Endothelial cell (in vitro differentiated cells): ENCODE results near the gene C20orf141. TPM values are rescaled to one million over a fixed set of nuclear protein-coding genes. Genes with fewer than 3 reads are reported as not detected.
"Not testable (repeated sequence)": the region's sequence is repeated elsewhere in the genome, so short reads cannot be mapped to it uniquely, and the experiment has no call there.

Experiments used
- DNase-seq: peaks from one replicate; pipeline ENCODE4 v3.0.0; 2021; ENCODE audit warnings: low spot score
- H3K27ac Mint-ChIP-seq: one replicate; pipeline ENCODE4 v1.8.0; 2021; ENCODE audit warnings: mixed read lengths, inconsistent platforms; ENCODE audit not compliant: unreplicated experiment
- H3K27me3 Mint-ChIP-seq: one replicate; pipeline ENCODE4 v1.8.0; 2021; ENCODE audit warnings: mild to moderate bottlenecking, moderate library complexity, mixed read lengths, inconsistent platforms; ENCODE audit not compliant: unreplicated experiment
- H3K36me3 Mint-ChIP-seq: one replicate; pipeline ENCODE4 v1.8.0; 2021; ENCODE audit warnings: mild to moderate bottlenecking, low read depth, mixed read lengths, inconsistent platforms; ENCODE audit not compliant: unreplicated experiment
- H3K4me1 Mint-ChIP-seq: one replicate; pipeline ENCODE4 v1.8.0; 2021; ENCODE audit warnings: mild to moderate bottlenecking, mixed read lengths, inconsistent platforms; ENCODE audit not compliant: unreplicated experiment
- H3K4me3 Mint-ChIP-seq: one replicate; pipeline ENCODE4 v1.8.0; 2021; ENCODE audit warnings: mild to moderate bottlenecking, mixed read lengths, inconsistent platforms; ENCODE audit not compliant: unreplicated experiment
- H3K9me3 Mint-ChIP-seq: one replicate; pipeline ENCODE4 v1.8.0; 2021; ENCODE audit warnings: mixed read lengths, inconsistent platforms; ENCODE audit not compliant: unreplicated experiment
- CTCF ChIP-seq: fragments of 200-600 bp; sonication (generic); IDR thresholded peaks from one replicate; pipeline ENCODE4 v1.5.0; 2021; ENCODE audit warnings: antibody characterized with exemption; ENCODE audit not compliant: unreplicated experiment
- total RNA-seq: library from RNA; stranded (reverse); fragmentation: NEBNext Ultra II Directional; extraction: Animal tissue kit (Norgen Biotek cat#: 25700); gene quantifications from one replicate; pipeline ENCODE4 v1.2.1, GENCODE V29; 2021; ENCODE audit not compliant: unreplicated experiment

C20orf141 gene
- total RNA-seq, 1 donor from 2014 or later: not detected

DNA sequence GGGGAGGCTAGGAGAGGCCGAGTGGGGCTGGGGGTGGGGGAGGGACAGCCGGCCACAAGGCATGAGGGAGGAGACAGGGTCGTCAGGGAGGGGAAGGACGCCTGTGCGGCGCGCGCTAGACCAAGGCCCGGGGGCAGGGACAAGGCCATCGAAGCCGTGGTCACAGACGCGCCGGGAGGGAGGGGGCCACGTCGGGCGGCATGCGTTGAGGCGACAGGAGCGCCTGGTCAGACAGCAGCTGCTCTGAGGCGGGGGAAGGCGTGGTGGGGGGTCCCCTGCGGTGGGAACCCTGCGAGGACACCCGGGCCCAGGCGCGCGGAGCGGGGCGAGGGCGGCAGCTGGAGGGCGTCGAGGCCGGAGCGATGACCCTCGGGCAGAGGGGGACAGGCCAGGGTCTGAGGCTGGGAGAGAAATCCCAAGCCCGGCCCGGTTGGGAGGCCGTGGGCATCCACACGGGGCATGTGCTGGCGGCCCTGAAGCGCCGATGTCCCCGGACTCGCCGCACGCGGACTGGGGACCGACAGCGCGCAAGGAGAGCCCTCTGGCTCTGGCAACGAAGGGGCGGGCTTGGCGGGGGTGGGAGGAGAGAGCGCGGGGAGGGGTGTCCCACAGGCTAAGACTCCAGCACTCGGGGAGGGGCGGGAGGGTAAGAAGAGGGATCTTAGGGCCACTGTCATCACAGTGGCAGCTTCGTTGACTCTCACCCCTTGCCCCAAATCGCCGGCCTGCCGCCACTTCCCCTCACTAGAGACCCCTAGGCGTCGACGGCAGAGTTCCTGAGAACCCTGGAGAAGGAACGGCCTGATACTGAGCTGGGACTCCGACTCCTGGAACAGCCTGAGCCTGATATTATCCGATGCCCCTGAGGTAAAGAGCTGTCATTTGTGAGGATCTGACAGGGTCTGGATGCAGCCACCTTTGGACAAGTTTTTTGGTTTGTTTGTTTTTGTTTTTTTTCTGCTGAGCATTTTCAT lies 6.4 kb downstream of the C20orf141 start:
- Mint-ChIP-seq H3K27ac (no peak overlapping the region), H3K4me1 (peaks cover 5% of the 10 kb centered on the region), H3K27me3 (peaks cover 20% of the 10 kb centered on the region), H3K4me3 (peak overlapping the region; percentile 32), H3K9me3 (peaks cover 4% of the 10 kb centered on the region), H3K36me3 (peaks cover 10% of the 10 kb centered on the region)
- DNase-seq: no peak
- TF ChIP-seq CTCF: no peak

DNA sequence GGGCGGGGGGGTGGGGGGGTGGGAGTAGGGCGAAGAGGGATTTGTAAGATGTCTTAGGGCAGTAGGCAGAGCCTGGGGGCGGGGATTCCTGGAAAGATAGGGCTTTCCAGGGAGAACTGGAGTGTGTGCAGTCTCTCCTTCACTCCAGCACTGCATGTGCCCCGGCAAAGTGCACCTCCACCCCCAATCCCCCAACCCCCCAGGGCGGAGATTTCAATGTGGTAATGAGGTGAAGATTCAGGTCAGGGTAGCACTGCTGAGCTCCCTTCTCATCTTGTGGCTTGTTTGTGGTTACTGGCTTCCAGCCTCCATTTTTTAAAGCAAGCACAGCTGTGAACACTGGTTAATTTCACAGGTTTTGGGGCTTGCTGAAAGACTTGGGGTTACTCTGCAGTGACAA lies 7.3 kb downstream of the C20orf141 start:
- Mint-ChIP-seq H3K27ac (no peak overlapping the region), H3K27me3 (peaks cover 18% of the 10 kb centered on the region), H3K36me3 (peaks cover 10% of the 10 kb centered on the region), H3K4me1 (peaks cover 5% of the 10 kb centered on the region), H3K4me3 (no peak overlapping the region), H3K9me3 (peaks cover 4% of the 10 kb centered on the region)
- no peak for DNase-seq
- TF ChIP-seq CTCF: no peak

GRCh38 chr20:2825761-2826160 lies 11.0 kb downstream of the C20orf141 start:
- no peak for TF ChIP-seq CTCF
- peaks cover 4% of the 10 kb centered on the region for H3K9me3 Mint-ChIP-seq
- peaks cover 4% of the 10 kb centered on the region for H3K27me3 Mint-ChIP-seq
- H3K36me3 Mint-ChIP-seq: no peaks in the 10 kb centered on the region
- H3K4me3 Mint-ChIP-seq: peak overlapping the region; percentile 7
- DNase-seq: no peak
- H3K27ac Mint-ChIP-seq: no peak overlapping the region
- H3K4me1 Mint-ChIP-seq: no peaks in the 10 kb centered on the region

- no peak for TF ChIP-seq CTCF
- no peak for DNase-seq
- Mint-ChIP-seq H3K4me3 (no peak overlapping the region), H3K27ac (no peak overlapping the region), H3K27me3 (peaks cover 2% of the 10 kb centered on the region), H3K4me1 (no peaks in the 10 kb centered on the region), H3K36me3 (no peaks in the 10 kb centered on the region), H3K9me3 (peaks cover 4% of the 10 kb centered on the region)
Observed at GRCh38 chr20:2826655-2827054, 11.9 kb downstream of the C20orf141 start.

DNA sequence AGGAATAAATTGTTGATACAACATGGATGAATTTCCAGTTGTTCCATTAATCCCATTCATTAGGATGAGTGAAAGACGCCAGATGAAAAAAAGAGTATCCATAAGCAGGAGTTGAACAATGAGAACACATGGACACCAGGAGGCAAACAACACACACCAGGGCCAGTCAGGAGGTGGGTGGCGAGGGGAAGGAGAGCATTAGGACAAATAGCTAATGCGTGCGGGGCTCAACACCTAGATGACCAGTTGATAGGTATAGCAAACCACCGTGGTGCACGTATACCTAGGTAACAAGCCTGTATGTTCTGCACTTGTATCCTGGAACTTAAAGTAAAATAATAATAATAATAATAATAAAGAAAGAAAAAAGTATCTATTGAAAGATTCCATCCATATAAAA lies 14.6 kb downstream of the C20orf141 start:
- no peak for DNase-seq
- Mint-ChIP-seq H3K4me3 (no peak overlapping the region), H3K4me1 (no peaks in the 10 kb centered on the region), H3K36me3 (no peaks in the 10 kb centered on the region), H3K27ac (no peak overlapping the region), H3K27me3 (peaks cover 1% of the 10 kb centered on the region), H3K9me3 (peaks cover 4% of the 10 kb centered on the region)
- no peak for TF ChIP-seq CTCF

GRCh38 chr20:2831206-2831605 lies 16.4 kb downstream of the C20orf141 start:
- H3K27ac Mint-ChIP-seq, H3K9me3 Mint-ChIP-seq, H3K27me3 Mint-ChIP-seq, H3K4me1 Mint-ChIP-seq, H3K4me3 Mint-ChIP-seq, H3K36me3 Mint-ChIP-seq, DNase-seq: not testable (repeated sequence)
